ENCODE results near the gene WDR62.

DNA sequence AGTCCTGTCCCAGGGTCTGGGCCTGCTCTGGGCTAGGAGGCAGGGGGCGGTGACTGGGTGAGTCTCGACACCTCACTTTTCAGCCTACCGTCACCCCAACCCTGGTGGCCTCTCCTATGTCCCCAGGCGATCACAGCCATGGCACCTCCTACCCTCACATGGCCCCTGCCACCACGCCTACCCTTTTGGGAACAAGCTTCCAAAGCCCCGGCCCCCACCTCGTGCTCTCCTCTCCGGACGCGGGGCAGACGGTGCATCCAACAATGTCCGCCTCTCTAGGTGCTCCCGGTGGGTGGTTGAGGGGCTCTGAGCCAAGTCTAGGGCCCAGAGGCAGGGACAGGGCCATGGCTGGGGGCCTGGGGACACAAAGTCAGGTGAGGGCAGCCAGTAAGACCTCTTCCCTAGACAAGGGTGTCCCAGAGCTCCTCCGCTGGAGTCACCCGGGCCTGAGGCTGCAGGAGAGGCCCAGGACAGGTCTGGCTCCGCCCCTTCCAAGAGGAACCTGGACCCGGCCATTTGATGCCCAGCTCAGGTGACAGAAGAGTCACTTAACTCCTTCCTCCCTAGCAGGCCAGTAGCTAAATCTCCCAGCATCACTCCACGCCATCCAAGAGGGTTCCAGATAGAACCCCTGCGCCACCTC, 46.2 kb upstream of the WDR62 start, which contains the start of gene SYNE4:
- TF ChIP-seq, protein P1, sequence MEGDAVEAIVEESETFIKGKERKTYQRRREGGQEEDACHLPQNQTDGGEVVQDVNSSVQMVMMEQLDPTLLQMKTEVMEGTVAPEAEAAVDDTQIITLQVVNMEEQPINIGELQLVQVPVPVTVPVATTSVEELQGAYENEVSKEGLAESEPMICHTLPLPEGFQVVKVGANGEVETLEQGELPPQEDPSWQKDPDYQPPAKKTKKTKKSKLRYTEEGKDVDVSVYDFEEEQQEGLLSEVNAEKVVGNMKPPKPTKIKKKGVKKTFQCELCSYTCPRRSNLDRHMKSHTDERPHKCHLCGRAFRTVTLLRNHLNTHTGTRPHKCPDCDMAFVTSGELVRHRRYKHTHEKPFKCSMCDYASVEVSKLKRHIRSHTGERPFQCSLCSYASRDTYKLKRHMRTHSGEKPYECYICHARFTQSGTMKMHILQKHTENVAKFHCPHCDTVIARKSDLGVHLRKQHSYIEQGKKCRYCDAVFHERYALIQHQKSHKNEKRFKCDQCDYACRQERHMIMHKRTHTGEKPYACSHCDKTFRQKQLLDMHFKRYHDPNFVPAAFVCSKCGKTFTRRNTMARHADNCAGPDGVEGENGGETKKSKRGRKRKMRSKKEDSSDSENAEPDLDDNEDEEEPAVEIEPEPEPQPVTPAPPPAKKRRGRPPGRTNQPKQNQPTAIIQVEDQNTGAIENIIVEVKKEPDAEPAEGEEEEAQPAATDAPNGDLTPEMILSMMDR (IDR thresholded peaks at IDR 0.05) = no peak
- no peak for TF ChIP-seq POLR2A (IDR thresholded peaks at IDR 0.05)

All from tibial nerve (tissue), 3 donors.